HG02870 (cell line): ENCODE measurements around the gene IPO9.

Source experiments
- ATAC-seq: cut with Tn5 transposase; IDR thresholded peaks from one replicate; pipeline ENCODE4 v1.9.1; 2021; ENCODE audit warnings: mild to moderate bottlenecking, moderate library complexity; ENCODE audit not compliant: unreplicated experiment

Gene IPO9

DNA sequence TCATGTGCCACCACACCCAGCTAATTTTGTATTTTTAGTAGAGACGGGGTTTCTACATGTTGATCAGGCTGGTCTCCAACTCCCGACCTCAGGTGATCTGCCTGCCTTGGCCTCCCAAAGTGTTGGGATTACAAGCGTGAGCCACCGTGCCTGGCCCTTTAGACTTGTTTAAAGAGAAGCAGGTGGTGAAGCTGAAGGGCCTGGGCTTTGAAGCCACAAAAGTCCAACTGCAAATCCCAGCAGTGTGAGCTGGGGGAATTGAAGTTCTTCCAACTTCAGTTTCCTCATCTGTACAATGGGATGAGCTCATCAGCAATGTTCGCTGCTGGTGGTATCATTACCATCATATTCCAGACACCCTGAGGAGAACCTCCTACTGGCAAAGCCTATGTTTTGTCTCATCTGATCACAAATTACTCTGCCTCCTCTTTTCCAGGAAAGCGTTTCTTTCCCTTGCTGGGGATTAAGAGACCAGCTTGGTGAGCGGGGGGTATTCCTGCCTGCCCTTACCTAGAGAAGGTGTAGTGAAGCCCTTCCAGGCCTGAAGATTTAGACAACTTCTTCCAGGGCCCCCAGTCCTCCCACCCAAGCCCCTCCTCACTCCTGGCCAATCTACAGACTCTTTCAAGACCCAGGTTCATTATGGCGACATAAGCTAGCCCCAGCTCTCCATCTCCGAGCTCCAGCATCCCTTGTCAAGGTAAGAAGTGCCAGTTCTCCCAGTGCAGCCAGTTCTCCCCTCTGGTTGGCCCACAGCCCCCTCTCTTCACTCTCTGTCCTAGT, 57.3 kb downstream of the IPO9 start:
- no peak for ATAC-seq

- ATAC-seq: no peak
These were observed 58.3 kb downstream of the IPO9 start for GRCh38 chr1:201887116-201887866.

DNA sequence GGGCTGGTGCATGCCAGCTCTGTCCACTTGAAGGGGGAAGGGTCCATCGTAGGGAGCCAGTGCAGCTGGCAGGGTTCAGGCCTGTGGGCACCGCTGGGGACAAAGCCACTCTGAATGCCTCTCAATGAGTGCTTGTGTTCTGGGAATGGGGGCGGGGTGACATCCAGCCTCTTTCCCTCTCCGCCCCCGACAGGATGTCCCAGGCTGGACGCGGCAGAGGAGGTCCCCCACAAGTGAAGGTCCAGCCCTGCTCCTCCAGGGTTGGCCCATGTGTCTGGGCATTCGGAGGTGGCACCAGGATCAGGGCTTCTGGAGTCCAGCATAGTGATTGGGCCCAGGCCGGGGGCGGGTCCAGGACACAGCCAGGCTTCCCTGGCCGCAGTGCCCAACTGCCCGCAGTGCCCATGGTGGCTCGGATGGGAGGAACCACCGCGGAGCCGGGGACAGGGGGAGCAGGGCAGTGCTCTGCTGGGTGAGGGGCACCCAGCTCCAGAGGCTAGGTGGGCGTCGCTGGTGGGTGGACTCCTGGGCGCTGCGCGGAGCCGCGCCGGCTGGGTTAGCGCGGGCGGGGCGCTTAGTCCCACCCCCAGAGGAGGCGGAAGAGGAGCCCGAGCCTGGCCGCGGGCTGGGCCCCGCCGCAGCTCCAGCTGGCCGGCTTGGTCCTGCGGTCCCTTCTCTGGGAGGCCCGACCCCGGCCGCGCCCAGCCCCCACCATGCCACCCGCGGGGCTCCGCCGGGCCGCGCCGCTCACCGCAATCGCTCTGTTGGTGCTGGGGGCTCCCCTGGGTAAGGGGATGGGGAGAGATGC, 59.5 kb downstream of the IPO9 start, which contains the start of gene SHISA4:
Gene SHISA4, plus strand, starts transcription at position 617 of the 808 bp plus-strand sequence. Its CDS starts 97 bp downstream, at position 714.
- no peak for ATAC-seq

DNA sequence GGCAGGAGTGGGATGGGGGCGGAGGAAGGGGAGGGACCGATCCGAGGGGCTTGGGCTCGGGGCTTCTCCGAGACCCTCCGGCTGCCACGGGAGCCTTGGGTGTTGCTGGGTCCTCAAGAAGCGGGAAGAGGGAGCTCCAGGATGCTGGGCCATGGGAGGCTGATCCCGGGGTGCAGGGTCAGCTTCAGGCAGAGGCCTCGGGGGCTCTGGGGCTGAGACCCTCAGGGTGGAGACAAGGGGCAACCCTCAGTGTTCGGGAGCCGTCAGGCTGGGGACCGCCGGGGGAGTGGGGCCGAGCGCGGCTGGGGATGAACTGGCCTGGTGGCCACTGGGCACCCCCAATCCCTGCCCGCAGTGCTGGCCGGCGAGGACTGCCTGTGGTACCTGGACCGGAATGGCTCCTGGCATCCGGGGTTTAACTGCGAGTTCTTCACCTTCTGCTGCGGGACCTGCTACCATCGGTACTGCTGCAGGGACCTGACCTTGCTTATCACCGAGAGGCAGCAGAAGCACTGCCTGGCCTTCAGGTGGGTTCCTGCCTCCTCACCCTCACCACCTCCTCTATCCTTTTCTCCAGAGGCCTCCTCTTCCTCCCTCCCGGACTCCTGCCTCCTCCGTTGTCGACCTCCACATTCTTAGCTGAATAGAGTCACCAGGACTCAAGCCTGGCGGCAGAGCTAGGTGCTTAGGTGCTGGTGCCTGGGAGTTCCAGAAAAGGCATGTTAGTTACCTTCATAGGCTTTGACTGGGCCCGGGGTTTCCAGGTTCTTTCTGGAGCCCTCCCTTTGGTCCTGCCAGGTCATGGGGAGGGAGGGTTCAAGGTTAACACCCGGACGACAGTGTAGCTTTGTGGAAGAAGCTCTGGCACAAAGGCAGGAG, 60.4 kb downstream of the IPO9 start:
- no peak for ATAC-seq

GRCh38 chr1:201890223-201890622, 61.3 kb downstream of the IPO9 start:
- no peak for ATAC-seq

DNA sequence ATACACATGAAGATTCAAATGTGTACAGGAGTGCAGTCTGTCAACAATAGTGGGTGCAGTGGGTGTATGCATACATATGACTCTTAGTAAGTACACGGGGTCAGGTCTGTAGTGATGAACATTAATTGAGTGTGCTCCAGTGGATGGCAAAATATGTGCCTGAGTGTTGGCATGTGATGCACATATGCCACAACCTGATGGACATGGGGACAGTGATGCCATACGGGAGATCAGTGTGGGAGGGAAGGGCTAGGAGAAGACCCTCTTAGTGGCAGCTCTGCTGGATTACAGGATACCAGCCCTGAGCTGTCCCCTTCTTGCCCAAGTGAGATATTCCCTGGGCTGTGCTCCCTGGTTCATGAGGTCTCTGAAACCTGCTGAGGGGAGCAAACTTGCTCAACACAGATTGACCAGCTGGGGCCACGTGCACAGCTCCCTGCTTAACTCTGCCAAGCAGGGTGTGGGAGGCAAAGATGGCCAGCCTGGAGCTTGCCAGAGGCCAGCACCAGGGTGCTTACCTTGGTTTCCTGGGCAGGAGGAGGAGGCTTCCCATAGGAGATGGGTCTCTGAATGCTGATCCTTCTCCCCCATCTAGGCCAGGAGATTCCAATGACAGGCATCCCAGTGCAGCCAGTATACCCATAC, 62.0 kb downstream of the IPO9 start:
- ATAC-seq: no peak

GRCh38 chr1:201891451-201892045, 62.6 kb downstream of the IPO9 start:
- no peak for ATAC-seq

GRCh38 chr1:201892211-201892610, 63.3 kb downstream of the IPO9 start:
- ATAC-seq: no peak

- no peak for ATAC-seq
These were observed 64.5 kb downstream of the IPO9 start for GRCh38 chr1:201893431-201893830.

DNA sequence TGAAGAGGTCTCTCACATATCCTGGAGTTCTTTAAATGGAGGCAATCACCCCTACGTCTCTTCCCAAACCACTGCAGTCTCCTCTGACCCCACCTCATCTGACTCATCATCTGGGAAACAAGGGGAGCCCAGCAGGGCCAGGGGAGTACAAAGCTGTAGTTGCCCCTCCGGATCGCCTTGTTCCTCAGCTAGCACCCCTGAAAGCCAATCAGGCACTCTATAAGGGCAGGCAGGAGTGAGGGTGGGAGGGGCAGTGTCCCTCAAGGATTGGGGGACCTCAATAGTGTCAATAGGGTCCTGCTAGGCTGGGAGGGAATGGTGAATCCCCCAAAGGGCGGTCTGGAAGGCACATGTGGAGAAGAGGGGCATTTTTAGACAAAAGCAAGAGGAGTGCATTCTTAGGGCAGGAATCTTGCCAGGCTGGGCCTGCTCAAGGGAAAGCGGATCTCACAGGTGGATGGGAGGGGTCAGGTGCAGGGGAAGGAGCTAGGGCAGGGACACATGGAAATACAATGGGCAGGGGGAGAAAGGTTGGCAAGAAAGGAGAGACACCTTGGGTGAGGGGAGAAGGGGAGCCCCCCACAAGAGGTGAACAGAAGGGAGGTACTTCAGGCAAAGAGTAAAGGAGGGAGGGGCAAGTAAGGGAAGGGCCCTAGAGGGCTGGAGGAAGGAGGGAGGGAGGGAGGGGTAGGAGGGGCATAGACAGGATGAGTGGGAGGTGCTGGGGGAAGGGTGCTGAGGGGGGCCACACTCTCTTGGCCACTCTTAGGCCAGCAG, 65.6 kb downstream of the IPO9 start:
- no peak for ATAC-seq

- no peak for ATAC-seq
These were observed 66.2 kb downstream of the IPO9 start for GRCh38 chr1:201895120-201895665.

DNA sequence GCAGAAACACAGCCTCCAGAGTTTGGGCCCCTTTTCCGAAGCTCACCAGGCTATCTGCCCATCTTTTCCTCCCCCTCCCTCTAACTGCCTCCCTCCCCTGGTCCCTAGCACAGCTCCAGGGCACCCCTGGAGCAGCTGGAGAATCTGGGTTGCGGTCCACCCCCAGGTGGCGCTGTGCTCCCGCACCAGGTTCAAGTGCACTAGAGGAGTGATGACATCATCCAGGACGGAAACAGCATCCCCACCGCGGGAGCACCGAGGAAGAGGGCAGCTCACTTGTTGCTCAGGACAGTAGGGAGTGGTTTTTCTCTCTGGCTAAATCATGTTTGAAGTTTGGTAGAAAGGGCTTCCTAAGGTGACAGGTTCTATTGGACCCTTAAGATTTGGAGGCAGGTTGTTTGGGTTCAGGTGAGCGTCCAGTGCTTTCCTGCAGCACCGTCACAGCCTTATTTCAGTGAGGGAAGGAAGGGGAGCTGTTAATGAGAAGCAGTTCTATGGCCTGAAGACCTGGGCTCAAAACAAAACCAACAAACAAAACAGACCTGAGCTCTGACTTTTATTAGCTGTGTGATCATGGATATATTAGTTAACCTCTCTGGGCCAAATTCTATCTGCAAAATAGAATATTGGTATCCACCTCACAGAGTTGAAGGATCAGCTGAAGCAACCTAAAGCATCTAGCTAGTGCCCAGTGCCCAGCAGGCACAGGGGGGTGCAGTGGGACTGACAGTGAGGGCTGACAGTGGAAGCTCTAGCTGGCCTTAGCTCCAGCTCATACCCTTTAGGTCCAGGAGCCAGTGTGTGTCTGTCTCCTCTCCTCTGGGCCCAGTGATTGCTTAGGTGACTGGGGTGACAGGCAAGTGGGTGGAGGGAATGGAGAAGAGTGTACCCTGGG, 67.2 kb downstream of the IPO9 start:
- ATAC-seq: peak; percentile 91

DNA sequence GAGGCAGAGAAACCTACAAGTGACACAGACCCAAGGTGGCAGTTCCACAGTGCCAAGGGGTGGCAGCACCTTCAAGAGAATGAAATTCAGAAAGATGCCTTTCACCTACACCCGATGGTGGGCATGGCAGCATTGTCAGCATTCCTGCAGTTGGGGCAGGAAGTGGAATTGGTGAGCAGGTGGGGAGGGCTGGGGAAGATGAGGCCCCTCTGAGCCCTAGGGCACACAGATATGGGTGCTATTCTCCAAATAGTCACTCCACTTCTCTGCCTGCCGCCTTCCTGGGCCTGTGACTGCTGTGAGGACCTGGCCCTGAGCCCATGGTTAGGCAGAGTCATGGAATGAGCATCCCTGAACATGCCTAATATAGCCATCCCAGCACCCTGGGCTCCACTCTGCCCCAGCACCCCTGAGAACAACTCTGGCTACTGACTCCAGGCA, 68.0 kb downstream of the IPO9 start:
- ATAC-seq: no peak

DNA sequence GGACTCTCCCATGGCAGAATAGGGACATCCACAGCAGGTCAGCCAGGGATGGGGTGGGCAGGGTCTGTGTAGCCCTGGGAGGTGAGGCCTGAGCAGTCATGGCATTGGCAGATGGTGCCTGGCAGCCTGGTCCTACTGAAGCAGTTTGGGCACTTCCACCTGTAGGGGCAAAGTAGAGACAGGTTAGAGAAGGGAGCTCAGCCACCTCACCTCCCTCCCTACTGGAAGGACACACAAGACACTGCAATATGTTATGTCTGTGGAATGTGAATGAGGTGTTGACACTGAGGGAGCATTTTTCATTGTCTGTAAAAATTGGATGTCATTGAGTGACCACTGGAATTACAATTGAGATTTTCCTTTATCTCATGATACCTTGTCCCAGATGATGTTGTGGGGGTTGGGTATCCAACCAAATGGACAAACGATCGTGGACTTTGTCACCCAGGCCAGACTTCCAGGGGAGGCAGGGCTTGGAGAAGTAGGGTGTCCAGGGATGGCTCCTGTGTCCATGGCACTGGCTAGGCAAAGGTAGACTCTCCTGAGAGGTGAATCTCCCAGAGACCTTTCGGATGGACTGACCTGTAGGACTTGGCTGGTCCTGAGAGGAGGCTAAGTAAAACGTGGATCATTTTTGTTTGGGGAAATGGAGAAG, 69.4 kb downstream of the IPO9 start:
- no peak for ATAC-seq

GRCh38 chr1:201898992-201899391, 70.0 kb downstream of the IPO9 start:
- ATAC-seq: no peak

DNA sequence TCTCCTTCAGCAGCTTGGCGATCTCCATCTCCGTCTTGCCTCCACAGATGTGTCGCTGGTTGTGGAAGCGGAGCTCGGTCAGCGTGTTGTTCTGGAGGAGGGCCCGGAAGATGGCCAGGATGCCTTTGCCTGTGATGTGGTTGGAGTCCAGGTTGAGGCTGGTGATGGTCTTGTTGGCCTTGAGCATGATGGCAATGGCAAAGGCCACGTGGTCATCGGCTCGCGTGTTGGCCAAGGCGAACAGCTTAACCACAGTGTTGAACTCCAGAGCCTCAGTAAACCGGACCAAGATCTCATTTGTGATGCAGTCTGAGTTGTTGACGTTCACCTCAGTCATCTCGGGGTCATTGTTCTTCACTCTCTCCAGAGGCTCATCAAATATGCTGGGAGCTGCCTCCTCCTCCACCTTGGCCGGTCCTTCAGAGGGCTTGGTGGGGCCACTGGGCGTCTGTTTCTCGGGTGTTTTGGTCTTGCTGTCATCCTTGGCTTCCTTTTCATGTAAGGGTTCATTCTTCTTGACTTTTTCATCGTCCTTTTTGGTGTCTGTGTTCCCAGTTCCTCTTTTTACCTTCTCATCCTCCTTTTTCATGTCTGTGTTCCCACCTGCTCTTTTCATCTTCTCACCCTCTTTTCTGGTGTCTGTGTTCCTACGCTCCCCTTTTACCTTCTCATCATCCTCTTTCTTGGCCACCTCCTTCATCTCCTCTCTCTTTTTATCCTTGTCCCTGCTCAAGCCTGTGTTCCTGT, 70.9 kb downstream of the IPO9 start:
- ATAC-seq: no peak
